Measurements from ENCODE around the gene FITM2. TPM values are rescaled to one million over a fixed set of nuclear protein-coding genes. Genes with fewer than 3 reads are reported as not detected.

FITM2 gene
- total RNA-seq, 1 experiment from 2014 or later, result 6.9 TPM

GRCh38 chr20:44254073-44254472 is 56.9 kb downstream of the FITM2 start:
- DNase-seq (ENCODE audit: low read depth), result no peak
- in situ Hi-C loops (cut with HindIII; ENCODE audit: low pct_unique_long_range_greater_than_20kb, low sequenced_read_pairs), result no loop called here

- in situ Hi-C loops (cut with HindIII; ENCODE audit: low pct_unique_long_range_greater_than_20kb, low sequenced_read_pairs), result no loop called here
- DNase-seq (ENCODE audit: low read depth), result no peak
Measured at GRCh38 chr20:44253528-44253927, 57.5 kb downstream of the FITM2 start.

Other genes starting within 250 kb of the FITM2 start
- 0.57 TPM in 1 of 2 replicates, not detected in the other for gene JPH2, start 124.0 kb downstream of the FITM2 start, total RNA-seq (2014; rRNA removed; shearing (Covaris generic); ENCODE audit: low replicate concordance)
- gene OSER1, start 100.4 kb downstream of the FITM2 start, total RNA-seq (2014; rRNA removed; shearing (Covaris generic); ENCODE audit: low replicate concordance), result 72.4 and 79.6 TPM in 2 replicates
- 0.37 TPM in 1 of 2 replicates, not detected in the other for gene GDAP1L1, start 63.9 kb downstream of the FITM2 start, total RNA-seq (2014; rRNA removed; shearing (Covaris generic); ENCODE audit: low replicate concordance)
- not detected in 2 replicates for gene R3HDML, start 25.8 kb upstream of the FITM2 start, total RNA-seq (2014; rRNA removed; shearing (Covaris generic); ENCODE audit: low replicate concordance)
- not detected in 2 replicates for gene HNF4A, start 44.5 kb upstream of the FITM2 start, total RNA-seq (2014; rRNA removed; shearing (Covaris generic); ENCODE audit: low replicate concordance)
- 4.5 and 5.2 TPM in 2 replicates for gene TTPAL, start 164.7 kb upstream of the FITM2 start, total RNA-seq (2014; rRNA removed; shearing (Covaris generic); ENCODE audit: low replicate concordance)
- 59.5 and 60.8 TPM in 2 replicates for gene SERINC3, start 210.9 kb upstream of the FITM2 start, total RNA-seq (2014; rRNA removed; shearing (Covaris generic); ENCODE audit: low replicate concordance)

All from Caki2 (cell line).